GM19438 (cell line): Measurements from ENCODE around the gene CPXM1.
"Not testable (repeated sequence)": the region's sequence is repeated elsewhere in the genome, so short reads cannot be mapped to it uniquely, and the experiment has no call there.

Source experiments
- ATAC-seq: cut with Tn5 transposase; IDR thresholded peaks from one replicate; pipeline ENCODE4 v1.9.1; 2021; ENCODE audit warnings: low read depth; ENCODE audit not compliant: unreplicated experiment

The CPXM1 gene

GRCh38 chr20:2800521-2801285 lies at the start of gene CPXM1:
CPXM1 (minus strand) TSS chr20:2800627; CDS start chr20:2800572, 55 bp downstream.
- ATAC-seq: peak; percentile 72

GRCh38 chr20:2849529-2849928 lies 49.1 kb upstream of the CPXM1 start:
- no peak for ATAC-seq

- ATAC-seq: no peak
These were observed 47.4 kb upstream of the CPXM1 start for GRCh38 chr20:2847802-2848201.

GRCh38 chr20:2846698-2847097 lies 46.3 kb upstream of the CPXM1 start:
- ATAC-seq: no peak

GRCh38 chr20:2845607-2846006 lies 45.2 kb upstream of the CPXM1 start:
- no peak for ATAC-seq

- ATAC-seq: peak; percentile 50
These were observed 40.6 kb upstream of the CPXM1 start for GRCh38 chr20:2840967-2841531.

GRCh38 chr20:2840138-2840966 lies 39.9 kb upstream of the CPXM1 start, which contains the start of the genes PCED1A and VPS16:
PCED1A (minus strand) TSS chr20:2840655; CDS start chr20:2839912, 743 bp downstream.
VPS16 (plus strand) TSS chr20:2840745; CDS start chr20:2840775, 30 bp downstream.
- peak; percentile 88 for ATAC-seq

GRCh38 chr20:2839732-2840137 lies 39.3 kb upstream of the CPXM1 start:
- no peak for ATAC-seq

- no peak for ATAC-seq
These were observed 38.6 kb upstream of the CPXM1 start for GRCh38 chr20:2838847-2839671.

GRCh38 chr20:2838170-2838797 lies 37.9 kb upstream of the CPXM1 start:
- no peak for ATAC-seq

- ATAC-seq: no peak
These were observed 37.0 kb upstream of the CPXM1 start for GRCh38 chr20:2837221-2837960.

- ATAC-seq: no peak
These were observed 35.6 kb upstream of the CPXM1 start for GRCh38 chr20:2836035-2836434.

- ATAC-seq: no peak
These were observed 34.9 kb upstream of the CPXM1 start for GRCh38 chr20:2835331-2835796.

- ATAC-seq: no peak
These were observed 34.1 kb upstream of the CPXM1 start for GRCh38 chr20:2834401-2835110.

- no peak for ATAC-seq
These were observed 33.3 kb upstream of the CPXM1 start for GRCh38 chr20:2833761-2834160.

GRCh38 chr20:2831206-2831605 lies 30.8 kb upstream of the CPXM1 start:
- not testable (repeated sequence) for ATAC-seq

GRCh38 chr20:2829376-2829775 lies 28.9 kb upstream of the CPXM1 start:
- ATAC-seq: no peak

- no peak for ATAC-seq
These were observed 26.2 kb upstream of the CPXM1 start for GRCh38 chr20:2826655-2827054.
